IMR-90 (cell line): ENCODE measurements around the gene GPC5.
A peak's percentile ranks its signal among the peaks of the same experiment; 100 is the strongest.

Source experiments
- BHLHE40 ChIP-seq: fragments of 150-350 bp; IDR thresholded peaks from 2 replicates; pipeline ENCODE4 v1.6.1; 2016; ENCODE audit warnings: mild to moderate bottlenecking, low read depth, low read length
- CEBPB ChIP-seq: IDR thresholded peaks from 2 replicates; pipeline ENCODE4 v1.6.1; 2012; ENCODE audit warnings: low read depth, low read length, improper control_type of control experiment
- CTCF ChIP-seq: conservative IDR thresholded peaks from 2 replicates; pipeline ENCODE4 v1.5.1; 2012; ENCODE audit warnings: mild to moderate bottlenecking, low read depth, low read length, improper control_type of control experiment
- ELK1 ChIP-seq: fragments of 150-350 bp; IDR thresholded peaks from 2 replicates; pipeline ENCODE4 v1.6.1; 2016; ENCODE audit warnings: low read depth, mild to moderate bottlenecking, low read length, moderate library complexity, borderline replicate concordance
- MAZ ChIP-seq: IDR thresholded peaks from 2 replicates; pipeline ENCODE4 v1.6.1; 2012; ENCODE audit warnings: low read depth, mild to moderate bottlenecking, low read length, improper control_type of control experiment, moderate library complexity, borderline replicate concordance
- MXI1 ChIP-seq: IDR thresholded peaks from 2 replicates; pipeline ENCODE4 v1.6.1; 2012; ENCODE audit warnings: low read depth, mild to moderate bottlenecking, low read length, moderate library complexity, borderline replicate concordance
- NFE2L2 ChIP-seq: fragments of 150-350 bp; IDR thresholded peaks from 2 replicates; pipeline ENCODE4 v1.6.1; 2016; ENCODE audit warnings: low read depth, mild to moderate bottlenecking, low read length
- POLR2A ChIP-seq: IDR thresholded peaks from 2 replicates; pipeline ENCODE4 v1.6.1; 2012; ENCODE audit warnings: mild to moderate bottlenecking, low read depth, low read length
- RAD21 ChIP-seq: IDR thresholded peaks from 2 replicates; pipeline ENCODE4 v1.6.1; 2012; ENCODE audit warnings: low read length, improper control_type of control experiment
- RCOR1 ChIP-seq: IDR thresholded peaks from 2 replicates; pipeline ENCODE4 v1.6.1; 2012; ENCODE audit warnings: mild to moderate bottlenecking, low read length, improper control_type of control experiment; ENCODE audit not compliant: insufficient replicate concordance
- RFX5 ChIP-seq: IDR thresholded peaks from 2 replicates; pipeline ENCODE4 v1.8.0; 2012; ENCODE audit warnings: low read depth, mild to moderate bottlenecking, low read length, moderate library complexity
- SMC3 ChIP-seq: fragments of 150-350 bp; IDR thresholded peaks from 2 replicates; pipeline ENCODE4 v1.6.1; 2016; ENCODE audit warnings: low read depth, mild to moderate bottlenecking, antibody characterized with exemption, low read length, moderate library complexity
- USF2 ChIP-seq: fragments of 150-350 bp; IDR thresholded peaks from 2 replicates; pipeline ENCODE4 v1.6.1; 2017; ENCODE audit warnings: mild to moderate bottlenecking, antibody characterized with exemption, low read length, low read depth

GRCh38 chr13:91348906-91349435 is 49.5 kb upstream of the GPC5 start:
- TF ChIP-seq CTCF, result peak; percentile 90
- peak; percentile 99 for TF ChIP-seq MXI1
- no peak for TF ChIP-seq NFE2L2
- no peak for TF ChIP-seq POLR2A
- 0 out of 2 replicates have a peak, but pooled peaks have one; percentile 9 for TF ChIP-seq RAD21
- 0 out of 2 replicates have a peak, but pooled peaks have one; percentile 4 for TF ChIP-seq BHLHE40
- no peak for TF ChIP-seq RFX5
- 0 out of 2 replicates have a peak, but pooled peaks have one; percentile 9 for TF ChIP-seq SMC3
- TF ChIP-seq ELK1, result no peak
- no peak for TF ChIP-seq CEBPB
- peak; percentile 70 for TF ChIP-seq MAZ
- TF ChIP-seq RCOR1, result no peak
- peak; percentile 6; the same call in 1 of the 2 replicates for TF ChIP-seq USF2
